Anterior cingulate cortex (tissue), 58 donors: ENCODE results near the gene CCL19.

Experiments
- DNase-seq, 58 donors: peaks; one replicate each; lab custom pipeline; 2025; lab: John Stamatoyannopoulos, UW

The CCL19 gene

DNA sequence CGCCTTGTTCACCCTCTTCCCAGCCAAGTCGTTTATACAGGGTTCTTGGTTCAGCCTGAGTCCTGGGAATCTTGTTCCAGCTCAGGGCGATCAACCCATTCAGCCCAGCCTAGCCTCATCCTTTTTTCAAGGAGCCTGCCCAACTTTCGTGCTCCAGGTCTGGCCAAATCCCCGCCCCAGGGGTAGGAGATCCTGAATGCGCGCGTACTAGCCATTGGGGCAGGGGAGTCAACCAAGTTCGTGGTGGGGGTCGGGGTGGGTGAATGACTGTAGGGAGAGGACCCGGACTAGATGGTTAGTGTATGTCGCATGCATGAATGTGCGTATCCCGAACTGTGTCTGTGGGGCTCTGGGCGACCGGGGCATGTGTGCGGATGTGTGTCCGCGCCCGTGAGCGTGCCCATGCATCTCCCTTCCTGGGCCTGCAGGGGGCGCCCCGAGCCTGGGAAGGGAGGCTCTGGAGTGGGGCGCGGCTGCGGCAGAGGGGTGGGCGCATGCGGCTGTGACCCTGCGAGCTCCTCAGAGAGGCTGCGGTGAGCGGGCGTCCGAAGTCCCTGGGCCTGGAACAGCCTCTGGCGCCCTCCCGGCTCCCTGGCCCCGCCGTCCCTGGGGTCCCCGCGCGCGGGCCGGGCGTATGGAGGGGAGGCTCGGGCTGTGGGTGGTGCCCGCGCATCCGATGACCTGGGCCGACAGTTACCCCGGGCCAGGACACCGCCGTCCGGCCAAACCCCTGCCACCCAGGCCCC lies 10.1 kb upstream of the CCL19 start:
- DNase-seq = peak in 57 of 58 donors; percentile 6 to 78 (median 48)

DNA sequence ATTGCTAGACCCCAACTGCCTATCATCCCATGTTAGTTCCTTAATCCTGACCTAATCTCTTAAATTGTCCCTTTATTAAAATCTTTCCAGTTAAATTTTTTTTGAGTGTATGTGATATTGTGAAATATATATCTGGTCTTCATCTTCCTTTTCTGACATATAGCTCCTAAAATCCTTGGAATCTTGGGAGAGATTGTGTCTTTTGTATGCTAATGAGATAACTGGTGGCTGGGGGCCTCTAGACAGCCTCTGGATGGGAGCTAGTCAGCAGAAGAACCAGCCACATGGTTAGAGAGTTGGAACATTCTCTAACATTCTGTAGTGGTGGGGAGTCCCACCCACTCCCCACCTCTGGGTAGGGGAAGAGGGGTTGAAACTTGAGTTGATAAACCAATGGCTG lies 3.7 kb upstream of the CCL19 start:
- DNase-seq = no peak

DNA sequence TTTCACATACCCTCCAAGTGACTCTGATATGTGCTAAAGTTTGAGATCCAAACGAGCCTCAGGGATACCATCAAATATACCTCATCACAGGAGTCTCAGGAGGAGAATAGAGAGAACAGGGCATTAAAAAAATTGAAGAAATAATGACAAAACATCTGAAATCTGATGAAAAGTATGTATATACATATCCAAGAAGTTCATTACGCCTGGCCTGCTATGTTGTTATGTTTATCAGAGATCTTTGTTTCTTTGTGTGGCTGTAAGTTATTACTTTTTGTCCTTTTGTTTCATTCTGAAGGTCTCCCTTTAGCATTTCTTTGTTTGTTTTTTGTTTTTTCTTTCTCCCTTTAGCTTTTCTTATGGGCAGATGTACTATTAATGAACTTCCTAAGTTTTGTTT lies 2.5 kb upstream of the CCL19 start:
- no peak for DNase-seq

DNA sequence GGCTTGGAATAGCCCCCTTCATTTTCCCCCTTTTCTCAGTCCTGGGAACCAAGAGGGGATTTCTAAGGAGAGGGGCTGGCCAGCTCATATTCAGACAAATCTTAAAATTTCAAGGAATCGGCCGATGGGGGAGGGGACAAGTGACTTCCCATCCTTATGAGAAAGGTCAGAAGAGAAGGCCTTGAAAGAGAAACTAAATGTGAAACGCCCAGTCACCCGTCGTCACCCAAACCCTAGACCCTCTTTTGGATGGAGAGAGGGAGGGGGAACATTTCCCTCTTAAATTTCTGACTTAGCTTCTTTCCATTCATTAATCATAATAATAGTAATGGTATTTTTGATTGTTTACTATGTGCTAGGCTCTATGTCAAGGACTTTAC lies 850 bp upstream of the CCL19 start:
- DNase-seq = no peak

DNA sequence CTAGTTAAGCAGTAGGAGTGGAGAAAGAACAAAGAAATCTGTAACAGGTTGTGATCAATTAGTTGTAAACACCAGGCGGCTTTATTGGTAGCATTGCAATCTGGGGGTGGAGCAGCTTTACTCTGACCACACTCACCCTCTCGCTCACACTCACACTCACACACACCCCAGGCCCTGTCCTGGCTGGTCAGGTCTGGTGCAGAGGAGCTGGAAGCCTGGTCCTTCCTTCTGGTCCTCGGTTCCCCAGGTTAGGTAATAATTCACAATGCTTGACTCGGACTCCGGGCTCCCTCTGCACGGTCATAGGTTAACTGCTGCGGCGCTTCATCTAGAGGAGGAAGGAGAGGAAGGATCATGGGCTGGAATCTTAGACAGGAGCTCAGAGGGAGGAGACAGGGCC lies 1.6 kb downstream of the CCL19 start:
- no peak for DNase-seq

DNA sequence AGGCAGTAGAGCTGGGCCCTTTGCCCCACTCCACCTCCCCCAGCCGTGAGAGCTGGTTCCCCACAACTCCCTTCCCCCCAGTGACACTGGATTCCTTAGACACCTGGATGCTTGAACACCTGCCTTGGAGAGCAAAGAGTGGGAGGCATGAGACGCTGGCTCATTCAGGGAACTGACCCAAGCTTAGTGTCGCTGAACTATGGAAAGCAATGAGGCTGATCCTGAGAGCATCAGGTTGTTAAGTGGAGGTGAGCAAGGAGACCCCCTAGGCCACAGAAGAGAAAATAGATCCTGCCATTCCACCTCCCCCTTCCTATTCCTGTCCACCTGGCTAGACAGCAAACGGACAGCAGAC lies 2.0 kb downstream of the CCL19 start:
- DNase-seq = no peak

DNA sequence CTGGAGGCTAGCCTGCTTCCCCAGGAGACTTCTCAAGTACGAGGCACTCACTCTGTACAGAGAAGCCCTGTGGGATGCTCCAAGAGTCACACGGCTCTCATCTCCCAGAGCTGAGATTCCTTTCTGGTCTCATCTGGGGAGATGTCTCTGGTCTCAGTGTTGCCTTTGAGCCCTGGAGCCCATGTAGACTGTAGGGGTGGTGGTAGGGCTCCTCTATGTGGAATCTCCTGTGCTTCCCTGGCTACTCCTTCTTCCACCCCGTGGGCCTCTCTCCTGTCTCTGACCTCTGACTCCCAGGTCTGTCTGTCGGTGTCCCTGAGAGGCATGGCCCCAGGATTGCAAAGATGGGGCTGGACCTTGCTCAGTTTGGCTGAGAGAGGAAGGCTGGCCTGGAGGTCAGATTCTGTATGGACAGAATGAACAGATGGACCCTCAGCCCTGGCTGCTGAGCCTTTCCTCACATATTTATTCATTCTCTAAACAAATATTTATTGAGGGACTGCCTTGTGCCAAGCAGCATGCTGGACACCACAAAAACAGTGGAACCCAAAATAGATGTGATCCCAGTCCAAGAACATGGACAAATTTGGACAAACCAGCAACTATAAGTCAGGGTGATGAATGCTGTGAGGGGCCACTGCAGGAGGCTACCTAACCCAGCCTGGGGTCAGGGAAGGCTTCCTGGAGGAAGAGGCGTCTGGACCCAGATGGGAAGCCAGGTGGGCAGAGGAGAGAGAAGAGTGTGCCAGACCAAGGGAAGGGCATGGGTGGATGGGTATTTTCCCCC lies 2.6 kb downstream of the CCL19 start:
- no peak for DNase-seq

DNA sequence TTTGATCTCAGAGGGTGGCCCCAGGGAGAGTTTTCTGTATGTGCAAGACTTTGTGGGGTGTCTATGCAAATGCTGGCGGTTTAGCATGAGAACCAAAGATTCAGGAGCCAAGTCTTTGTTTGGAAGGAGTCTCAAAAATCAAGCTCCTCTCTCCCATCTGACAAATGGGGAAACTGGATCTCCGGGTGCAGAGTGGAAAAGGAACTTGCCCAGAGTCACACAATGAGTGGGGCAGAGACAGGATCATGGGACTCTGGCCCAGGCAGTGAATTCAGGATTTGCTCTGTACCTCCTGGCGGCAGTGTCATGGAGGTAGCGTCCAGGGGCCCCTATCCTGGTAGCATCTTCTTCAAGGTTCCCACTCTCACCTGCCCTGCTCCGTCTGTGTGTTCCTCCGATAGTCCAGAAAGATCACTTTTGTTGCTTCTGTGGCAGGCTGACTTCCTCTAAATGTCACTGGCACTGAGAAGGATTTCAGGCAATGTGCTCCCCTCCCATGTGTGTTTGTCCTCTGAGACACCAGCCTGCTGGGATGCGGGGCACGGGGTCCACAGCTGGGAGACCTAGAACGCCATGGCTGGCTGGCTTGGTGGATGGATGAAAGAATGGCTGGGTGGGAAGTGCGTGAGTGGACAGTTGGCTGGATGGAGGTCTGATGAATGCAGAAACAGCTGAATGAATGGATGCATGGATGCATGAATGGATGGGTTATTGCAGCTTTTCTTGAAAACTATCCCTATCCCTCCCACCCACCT lies 3.6 kb downstream of the CCL19 start:
- DNase-seq = no peak

DNA sequence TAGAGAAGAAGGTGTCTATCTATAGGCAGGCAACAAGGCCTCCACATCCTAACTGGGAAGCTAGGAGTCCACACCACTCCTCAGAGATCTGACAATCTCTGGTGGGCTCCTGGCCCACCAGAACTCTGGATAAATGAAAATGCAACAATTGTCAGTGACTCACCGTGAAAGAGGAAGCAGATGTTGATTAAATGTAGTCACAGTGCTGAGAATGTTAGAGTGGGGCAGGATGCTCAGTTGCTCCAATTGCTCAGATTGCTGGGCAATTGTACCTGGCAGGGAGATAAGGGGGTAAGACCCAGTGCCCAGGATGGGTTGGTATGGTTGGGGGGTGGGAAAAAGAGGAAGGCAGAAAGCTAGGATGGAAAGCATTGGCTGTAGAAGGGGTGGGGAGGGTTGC lies 4.3 kb downstream of the CCL19 start:
- no peak for DNase-seq

DNA sequence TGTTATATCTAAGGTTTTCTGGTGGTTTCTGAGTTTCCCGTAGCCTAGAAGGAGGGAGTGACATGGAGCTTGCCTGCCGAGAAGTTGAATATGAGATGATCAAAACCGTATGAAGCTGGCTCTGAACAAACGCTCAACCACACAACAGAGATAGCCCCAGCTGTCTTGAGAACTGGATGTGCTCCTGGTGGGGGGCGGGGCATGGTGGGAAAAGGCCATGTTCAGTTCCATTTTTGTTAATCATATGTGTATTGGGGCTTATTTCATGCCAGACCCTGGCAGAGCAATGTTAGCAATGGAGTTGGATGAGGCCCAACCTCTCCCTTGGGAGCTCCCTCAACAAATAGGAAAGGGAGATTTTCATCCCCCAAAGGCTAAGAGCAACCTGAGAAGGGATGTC lies 4.8 kb downstream of the CCL19 start:
- DNase-seq = no peak

DNA sequence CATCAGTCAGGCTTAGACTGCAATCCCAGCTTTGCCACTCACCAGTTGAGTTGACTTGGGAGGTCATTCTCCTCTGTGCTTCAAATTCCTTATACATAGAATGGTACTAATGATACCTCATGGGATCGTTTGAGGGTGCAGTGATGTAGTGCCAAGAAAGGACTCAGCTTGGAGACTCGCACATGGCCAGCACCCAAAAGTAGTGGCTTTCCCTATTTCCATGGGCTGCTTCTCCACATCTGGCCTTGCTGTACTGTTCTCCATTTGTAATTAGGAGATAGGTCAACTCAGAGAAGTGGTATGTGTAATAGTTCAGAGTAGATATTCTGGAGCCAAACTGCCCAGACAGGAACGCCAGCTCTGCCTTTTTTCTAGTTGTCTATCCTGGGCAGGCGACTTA lies 5.5 kb downstream of the CCL19 start:
- no peak for DNase-seq

DNA sequence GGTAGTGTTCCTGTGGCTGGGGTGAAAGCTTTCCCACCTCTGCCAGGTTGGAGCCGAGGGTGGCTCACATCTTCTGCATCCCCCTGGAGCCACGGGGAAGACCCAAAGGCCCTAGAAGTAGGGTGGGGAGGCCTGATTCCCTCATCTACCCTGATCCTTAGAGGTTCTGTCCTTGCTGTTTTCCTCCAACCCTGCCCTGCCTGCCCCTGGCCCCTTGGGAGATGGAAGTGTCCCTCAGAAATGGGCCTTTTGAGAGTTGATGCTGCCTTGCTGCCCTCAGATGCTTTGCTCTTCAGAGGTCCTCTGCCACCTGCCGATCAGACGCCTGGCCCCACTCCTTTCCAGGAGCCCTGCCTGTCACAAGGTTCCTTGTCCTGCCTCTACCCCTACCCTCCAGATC lies 6.3 kb downstream of the CCL19 start:
- DNase-seq = no peak

DNA sequence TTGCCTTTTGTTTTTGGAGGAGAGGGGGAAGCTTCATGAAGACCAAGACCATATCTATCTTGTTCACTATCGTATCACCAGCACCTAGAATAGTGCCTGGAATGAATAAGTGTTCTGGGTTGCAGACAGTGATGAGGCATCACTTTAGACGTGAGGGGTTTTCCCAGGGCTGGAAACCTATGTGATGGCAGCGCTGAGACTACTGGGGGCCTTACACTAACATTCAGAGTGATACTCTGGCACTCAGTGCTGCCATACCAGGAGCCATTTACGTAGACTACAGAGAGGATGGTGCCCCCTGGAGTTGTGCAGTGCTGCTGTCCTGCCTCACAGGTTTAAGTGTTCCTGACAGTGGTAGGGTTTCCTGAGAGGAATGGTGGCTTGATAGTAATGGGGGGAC lies 6.9 kb downstream of the CCL19 start:
- DNase-seq = no peak

DNA sequence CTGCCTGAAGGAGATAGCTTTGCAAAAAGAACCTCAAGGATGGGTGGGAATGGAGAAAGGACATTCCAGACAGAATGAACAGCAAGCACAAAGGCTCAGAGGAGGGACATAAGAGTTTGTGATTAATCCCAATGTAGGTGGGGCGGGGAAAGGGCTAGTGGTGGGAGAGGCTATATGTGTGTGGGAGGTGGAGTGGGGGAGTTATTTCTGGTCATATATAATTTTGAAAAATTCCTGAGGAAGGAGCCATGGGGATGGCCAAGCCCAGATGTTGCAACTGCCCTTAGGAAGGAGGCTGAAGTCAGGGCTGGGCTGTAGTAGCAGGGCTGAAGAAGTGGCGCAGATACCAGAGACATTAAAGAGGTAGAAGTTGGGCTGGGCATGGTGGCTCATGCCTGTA lies 15.2 kb downstream of the CCL19 start:
- DNase-seq = no peak

DNA sequence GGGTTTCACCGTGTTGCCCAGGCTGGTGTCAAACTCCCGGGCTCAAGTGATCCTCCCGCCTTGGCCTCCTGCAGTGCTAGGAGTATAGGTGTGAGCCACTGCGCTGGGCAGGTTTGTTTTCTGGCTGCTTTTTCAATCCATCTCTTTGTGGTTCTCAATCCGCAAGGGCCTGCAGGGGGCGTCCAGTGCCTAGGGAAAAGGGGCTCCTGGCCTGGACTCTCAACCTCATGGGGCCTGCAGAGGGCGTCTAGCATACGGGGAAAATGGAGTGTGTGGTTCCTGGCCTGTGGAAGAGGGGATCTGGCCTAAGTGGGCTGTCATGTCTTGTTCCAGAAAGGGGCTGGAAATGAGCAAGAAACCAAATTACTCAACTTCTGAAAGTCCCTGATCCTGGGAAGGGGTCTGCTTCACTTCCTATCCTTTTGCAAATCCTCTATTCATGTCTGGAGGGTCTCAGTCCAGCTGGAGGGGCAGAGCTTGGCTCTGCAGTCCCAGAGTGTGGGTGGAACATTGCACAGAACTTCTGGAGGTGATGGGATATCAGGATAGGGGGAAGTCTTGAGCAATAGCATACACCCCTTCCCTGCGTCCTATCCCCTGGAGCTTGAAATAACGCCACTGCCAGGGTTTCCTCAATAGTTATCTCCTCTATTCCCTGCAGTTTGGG lies 15.9 kb downstream of the CCL19 start:
- peak in 31 of 58 donors; percentile 1 to 59 (median 14) for DNase-seq

DNA sequence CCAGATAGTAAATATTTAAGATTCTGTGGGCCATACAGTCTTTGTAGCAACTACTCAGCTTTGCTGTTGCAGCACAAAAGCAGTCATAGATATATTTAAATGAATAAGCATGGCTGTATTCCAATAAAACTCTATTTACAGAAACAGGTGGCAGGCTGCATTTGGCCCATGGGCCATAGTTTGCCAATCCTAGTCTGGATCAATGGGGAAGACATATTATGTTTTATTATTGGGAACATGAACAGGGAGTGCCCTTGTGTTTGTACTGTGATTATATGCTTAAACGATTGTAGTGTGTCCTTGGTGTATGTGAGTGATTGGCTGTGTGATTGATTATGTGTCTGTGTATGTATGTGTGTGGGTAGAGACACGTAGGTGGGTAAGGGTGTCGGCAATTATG lies 16.6 kb downstream of the CCL19 start:
- no peak for DNase-seq

DNA sequence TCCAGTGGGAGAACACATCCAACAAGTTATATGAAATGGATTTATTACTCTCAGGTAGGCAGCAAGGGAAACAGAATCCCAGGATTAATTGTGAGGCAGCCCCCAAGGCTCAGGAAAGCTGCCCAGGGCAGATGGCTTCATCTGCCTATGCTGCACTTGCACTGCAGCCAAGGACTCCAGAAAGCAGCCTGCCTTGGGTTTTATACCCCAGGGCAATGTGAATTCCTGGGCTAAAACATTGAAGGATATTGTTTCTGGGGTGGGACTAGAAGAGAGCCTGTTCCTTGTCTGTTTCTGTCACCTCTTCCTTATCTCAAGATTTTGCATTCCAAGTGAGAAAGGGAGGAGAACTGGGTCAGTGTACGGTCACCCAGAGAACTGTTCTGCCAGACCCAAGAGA lies 19.8 kb downstream of the CCL19 start:
- no peak for DNase-seq

DNA sequence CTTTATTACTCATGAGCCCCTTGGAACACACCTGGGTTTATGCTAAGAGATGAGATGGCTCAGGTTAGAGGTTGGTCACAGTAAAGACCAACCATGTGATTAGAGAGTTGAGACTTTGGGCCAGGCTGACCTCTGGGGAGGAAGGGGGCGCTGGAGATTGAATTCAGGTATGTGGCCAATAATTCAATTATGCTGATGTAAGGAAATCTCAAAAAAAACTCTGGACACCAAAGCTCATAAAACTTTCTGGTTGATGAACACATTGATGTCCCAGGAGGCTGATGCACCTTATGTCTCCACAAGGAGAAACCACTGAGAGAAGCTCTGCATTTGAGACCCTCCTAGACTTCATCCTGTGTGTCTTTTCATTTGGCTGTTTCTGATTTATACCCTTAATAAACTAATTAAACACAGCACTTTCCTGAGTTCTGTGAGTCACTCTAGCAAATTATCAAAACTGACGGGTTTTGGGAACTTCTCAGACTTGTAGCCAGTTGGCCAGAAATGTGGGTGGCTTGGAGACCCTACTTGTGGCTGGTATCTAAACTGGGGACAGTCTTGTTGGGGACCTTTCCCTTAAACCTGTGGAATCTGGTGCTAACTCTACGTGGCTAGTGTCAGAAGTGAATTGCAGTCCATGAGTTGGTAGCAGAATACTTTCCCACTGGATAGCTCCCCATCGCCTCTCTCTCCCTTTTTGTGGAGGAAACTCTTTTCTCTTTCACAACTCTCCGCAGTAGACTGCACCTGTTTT lies 21.1 kb downstream of the CCL19 start:
- DNase-seq = no peak

DNA sequence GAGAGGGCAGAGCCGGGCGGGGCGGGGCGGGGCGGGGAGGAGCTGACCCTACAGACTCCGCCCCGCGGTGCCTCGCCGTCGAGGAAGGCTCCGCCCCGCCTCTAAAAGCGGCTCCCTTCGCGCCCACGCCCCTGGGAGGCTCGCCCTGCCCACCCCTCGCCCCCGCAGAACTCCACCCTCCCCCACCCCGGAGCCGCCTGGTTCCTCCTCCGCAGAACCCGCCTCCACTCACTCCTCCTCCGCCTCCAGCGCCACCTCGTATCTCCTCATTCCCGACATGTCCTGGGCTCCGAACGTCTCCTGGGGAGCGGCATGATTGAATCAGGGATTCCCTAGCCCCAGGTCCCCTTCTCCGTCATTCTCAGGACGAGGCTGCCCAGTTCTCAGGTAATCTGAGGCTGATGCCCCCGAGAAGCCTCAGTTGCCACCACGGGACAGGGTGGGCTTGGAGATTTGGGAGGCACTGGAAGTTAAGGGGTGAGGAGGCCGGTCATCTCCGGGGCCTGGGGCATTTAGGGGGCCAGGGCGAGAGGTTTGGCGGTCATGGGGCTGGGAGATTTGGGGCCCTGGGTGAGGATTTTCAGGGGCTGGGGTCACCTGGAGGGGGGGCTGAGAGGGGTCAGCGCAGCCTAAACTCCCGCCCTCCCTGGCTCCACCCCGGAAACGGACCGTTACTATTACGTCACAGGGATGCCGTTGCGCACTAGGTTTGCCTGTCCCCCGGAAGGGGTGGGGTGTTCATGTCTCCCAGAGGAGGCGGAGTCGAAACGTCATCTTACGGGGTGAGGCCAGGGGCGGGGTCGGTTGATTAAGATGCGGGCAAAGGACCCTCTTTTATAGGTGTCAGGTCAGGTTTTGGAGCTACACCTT lies 25.5 kb downstream of the CCL19 start:
- DNase-seq = peak; percentile 31 to 98 (median 90)
